Hematopoietic multipotent progenitor cell treated with erythropoietin and hydrocortisone succinate and interleukin-3 and kit ligand, for 8 days (in vitro differentiated cells): ENCODE results near the gene PARS2.

Experiments used
- DNase-seq: peaks from one replicate; pipeline ENCODE4 v3.0.0-alpha.2; 2015

Gene PARS2

GRCh38 chr1:54764133-54764921, at the start of gene PARS2:
Gene PARS2, minus strand, starts transcription at chr1:54764523. Its CDS starts 5,362 bp downstream, at chr1:54759161.
- peak; percentile 100 for DNase-seq

GRCh38 chr1:54814126-54814498, 49.8 kb upstream of the PARS2 start:
- DNase-seq, result no peak

- no peak for DNase-seq
Measured at GRCh38 chr1:54813485-54814125, 49.3 kb upstream of the PARS2 start.

GRCh38 chr1:54812801-54813484, 48.6 kb upstream of the PARS2 start:
- no peak for DNase-seq

GRCh38 chr1:54811739-54812655, 47.7 kb upstream of the PARS2 start:
- DNase-seq, result no peak

- no peak for DNase-seq
Measured at GRCh38 chr1:54811066-54811465, 46.7 kb upstream of the PARS2 start.

- DNase-seq, result peak; percentile 61
Measured at GRCh38 chr1:54810153-54810942, 46.0 kb upstream of the PARS2 start.

- DNase-seq, result no peak
Measured at GRCh38 chr1:54809496-54810074, 45.3 kb upstream of the PARS2 start.

- no peak for DNase-seq
Measured at GRCh38 chr1:54808443-54809207, 44.3 kb upstream of the PARS2 start.

DNA sequence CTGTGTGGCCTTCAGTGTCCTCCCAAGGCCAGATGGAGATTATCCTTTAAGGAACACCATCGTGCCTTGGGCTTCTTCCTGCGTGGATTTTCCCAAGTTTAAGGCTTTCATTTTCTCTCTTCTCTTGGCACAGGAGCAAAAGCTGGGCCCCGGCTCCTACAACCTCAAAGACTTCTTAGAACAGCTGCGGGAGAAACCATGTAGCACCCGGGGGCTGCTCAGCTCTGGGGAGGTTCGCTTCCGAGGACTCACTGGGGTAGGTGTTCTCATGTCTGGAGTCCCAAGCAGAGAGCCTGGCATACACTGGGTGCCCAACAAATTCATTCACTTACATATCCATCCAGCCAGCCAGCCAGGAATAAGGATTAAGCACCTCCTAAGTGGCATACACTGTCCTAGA, 43.4 kb upstream of the PARS2 start:
- no peak for DNase-seq

DNA sequence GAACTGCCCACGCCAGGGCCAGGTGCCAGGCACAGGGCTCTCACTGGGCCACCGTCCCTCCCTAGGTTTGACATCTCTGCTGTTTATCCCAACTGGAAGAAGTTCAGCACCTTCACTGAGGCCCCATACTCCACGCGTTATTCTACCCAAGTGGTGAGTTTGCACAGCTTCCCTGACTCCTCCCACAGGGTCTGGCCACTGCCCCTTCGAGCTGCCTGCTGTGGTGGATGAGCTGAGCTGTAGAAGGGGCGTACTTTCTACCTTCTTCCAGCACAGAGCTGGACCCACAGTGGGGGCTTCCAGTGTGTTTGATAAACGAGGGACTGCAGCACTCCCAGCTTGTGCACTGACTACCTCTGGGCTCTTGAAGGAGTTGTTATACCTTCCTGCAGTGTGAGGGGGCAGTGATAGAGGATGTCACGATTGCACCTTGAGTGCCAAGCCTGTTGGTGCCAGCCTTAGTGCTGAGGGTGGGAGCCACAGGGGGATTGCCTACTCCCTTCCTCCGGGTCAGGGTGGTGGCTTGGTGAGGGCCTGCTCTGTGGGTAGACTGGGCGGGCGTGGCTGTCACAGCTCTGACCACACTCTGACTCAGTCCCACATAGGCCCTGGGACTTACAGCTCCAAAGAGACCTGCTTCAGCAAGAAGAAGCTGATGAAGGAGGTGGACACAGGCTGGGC, 42.7 kb upstream of the PARS2 start:
- peak; percentile 64 for DNase-seq

GRCh38 chr1:54805981-54806381, 41.7 kb upstream of the PARS2 start:
- DNase-seq, result no peak

DNA sequence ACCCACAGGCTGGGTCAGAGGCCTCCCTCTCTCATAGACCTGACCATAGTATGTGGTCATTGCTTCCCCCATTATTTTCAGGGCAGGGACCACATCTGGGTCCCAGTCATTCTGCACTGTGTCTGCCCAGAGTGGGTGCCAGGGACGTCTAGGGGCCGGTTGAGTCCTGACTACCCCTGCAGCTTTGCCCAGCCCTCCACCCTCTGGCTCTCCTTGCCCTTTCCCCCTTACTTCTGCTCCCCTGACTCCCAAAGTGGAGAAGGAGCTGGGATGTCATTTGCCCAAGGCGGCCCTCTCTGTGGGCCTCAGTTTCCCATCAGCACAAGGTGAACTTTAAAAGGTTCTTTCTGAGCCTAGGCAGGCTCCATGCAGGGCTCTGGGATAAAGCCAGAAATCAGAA, 41.1 kb upstream of the PARS2 start:
- no peak for DNase-seq

DNA sequence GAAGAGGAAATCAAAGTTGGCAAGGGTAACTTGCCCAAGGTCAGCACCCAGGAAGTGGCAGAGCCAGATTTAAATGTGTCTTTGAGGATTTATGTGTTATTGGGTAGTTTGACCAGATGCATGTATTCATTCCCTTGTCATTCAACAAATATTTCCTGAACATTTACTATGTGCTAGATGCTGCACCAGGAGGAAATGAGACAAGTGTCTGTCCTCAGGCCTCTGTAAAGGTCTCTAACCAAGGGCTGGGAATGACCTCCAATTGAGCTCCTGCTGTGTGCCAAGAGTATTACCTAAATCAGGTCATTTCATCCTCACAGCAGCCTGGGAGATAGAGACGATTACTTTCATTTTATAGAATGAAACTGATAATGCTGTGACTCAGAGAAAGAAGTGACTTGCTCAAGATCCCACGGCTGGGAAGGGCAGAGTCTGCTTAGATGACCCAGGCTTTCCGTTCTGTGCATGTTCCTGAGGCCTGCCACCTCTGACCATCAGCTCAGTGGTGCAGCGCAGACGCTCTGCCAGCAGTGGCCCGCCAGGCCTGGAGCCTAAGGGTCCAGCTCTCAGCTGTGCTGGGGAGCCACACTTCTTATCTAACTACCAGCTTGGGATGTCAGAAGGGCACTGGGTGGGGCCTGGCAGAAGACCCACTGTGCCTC, 40.3 kb upstream of the PARS2 start:
- DNase-seq, result peak; percentile 7

GRCh38 chr1:54803761-54804470, 39.6 kb upstream of the PARS2 start:
- DNase-seq, result no peak

DNA sequence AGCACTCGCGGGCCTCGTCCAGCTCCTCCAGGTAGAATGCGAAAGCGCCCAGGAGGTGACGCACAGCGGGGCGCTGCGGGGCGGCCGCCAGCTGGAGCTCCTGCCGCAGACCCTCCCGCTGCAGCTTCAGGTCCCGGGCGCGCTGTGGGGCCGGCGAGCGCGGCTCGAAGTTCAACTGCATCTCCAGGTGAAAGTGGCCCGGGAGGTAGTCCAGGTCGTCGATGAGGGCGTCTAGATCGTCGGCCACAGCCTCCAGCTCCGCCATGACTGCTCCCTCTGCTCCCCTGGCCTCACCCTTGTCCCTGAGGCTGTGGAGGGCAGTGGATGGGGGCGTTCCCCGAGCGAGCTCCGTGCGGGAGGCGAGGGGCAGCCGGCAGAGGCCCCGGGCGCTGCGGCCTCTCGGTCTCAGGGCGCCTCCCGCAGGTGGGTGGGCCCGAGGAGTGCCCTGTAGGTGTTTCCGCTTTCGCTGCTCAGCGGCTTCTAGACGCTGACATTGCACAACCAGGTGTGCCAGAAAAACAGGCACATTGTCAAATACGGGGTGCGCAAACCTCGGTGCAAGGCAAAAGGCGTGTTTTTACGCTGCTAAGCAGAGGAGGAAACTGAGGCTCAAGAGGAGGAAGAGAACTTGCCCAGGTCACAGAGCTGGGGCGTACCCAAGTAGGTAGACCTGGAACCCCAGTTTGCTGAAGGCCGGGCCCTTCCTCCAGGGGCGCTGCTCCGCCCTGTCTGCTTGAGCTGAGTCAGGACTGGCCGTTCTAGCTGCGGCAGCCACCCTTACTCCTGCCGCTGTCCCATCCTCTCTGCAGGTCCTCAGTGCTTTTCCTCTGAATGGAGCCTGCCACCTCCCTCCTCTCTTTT, 36.8 kb upstream of the PARS2 start, which contains the start of gene TTC22:
TSS of gene TTC22 (minus strand) at position 425 of the 861 bp plus-strand sequence. CDS start at position 265, 160 bp downstream.
- peak; percentile 49 for DNase-seq

DNA sequence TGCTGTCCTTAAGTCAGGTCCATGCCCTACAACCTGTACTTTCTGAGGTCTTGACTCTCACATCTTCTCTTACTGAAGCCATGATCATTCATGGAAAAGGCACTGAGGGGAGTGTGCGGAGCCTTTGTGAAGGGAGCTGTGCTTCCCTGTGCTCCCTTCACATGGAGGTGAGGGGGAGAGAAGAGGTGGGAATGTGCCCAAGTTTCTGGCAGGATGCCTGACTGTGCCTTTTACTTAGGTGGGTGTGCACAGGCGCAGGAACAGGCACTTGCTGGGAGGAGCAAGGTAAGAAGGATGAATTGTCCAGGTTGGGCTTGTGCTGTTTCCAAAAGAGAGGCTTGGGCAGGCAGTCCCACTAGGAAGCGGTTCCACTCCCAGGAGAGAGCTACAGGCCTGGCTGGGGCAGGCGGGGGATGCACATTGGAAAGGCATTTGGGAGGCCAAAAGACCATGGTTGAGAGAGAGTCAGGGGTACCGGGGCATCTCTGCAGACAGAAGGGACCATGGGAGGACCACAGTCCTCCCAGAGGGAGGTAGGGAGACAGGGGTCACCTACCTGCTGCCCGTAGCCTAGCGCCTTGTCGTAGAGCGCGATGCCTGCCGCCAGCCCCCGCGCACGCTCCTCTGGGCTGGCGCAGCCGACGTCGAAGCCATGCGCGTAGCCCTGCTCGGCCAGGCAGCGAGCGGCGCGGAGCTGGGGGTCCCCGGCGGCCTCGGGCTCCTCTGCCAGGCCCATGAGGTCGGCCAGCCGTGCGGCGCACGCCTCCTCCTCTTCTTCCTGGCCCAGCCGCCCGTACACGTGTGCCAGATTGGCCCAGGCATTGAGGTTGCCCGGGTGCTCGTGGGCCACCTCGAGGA, 35.9 kb upstream of the PARS2 start:
- DNase-seq, result no peak
